K562 (cell line): ENCODE data around the gene CAPZA1. TPM values are rescaled to one million over a fixed set of nuclear protein-coding genes. Genes with fewer than 3 reads are reported as not detected.

Source experiments
- DIDO1 ChIP-seq: fragments of 450-650 bp; IDR thresholded peaks from 2 replicates; pipeline ENCODE4 v1.6.1; 2016; ENCODE audit warnings: low read depth, missing biosample characterization, missing genetic modification characterization
- HMGXB4 ChIP-seq: sonication (generic); formaldehyde crosslinking; IDR thresholded peaks from 2 replicates; pipeline ENCODE4 v1.8.1; 2023; ENCODE audit warnings: mild to moderate bottlenecking, missing genetic modification reagents
- TRIM25 ChIP-seq: fragments of 450-650 bp; IDR thresholded peaks from 2 replicates; pipeline ENCODE4 v1.7.0; 2016; ENCODE audit warnings: borderline replicate concordance
- ZBTB40 ChIP-seq, 2 experiments: fragments of 450-650 bp in 1 of 2; sonication (generic) in 1 of 2; formaldehyde crosslinking in 1 of 2; IDR thresholded peaks; 2 replicates each; pipeline versions ENCODE4 v1.7.1 to v1.9.0; 2016 to 2022; ENCODE audit warnings: inconsistent platforms in 1 of 2, mild to moderate bottlenecking in 1 of 2, missing genetic modification reagents in 1 of 2
- ZMIZ1 ChIP-seq, 2 experiments: fragments of 150-350 bp in 1 of 2; IDR thresholded peaks; 2 replicates each; pipeline ENCODE4 v1.6.1; 2012 to 2016; ENCODE audit warnings: low read depth in 2 of 2, low read length in 2 of 2, mild to moderate bottlenecking in 1 of 2, moderate library complexity in 1 of 2
- polyA plus RNA-seq, 8 experiments: library from polyadenylated mRNA; depleted of rRNA in 4 of 8; stranded (reverse) in 5 of 8; unstranded in 3 of 8; fragments of >200 nt; fragmentation: Nextera tagmentation in 2 of 8; fragmentation: Illumina TruSeq in 1 of 8; extraction: Ambion mirVana in 2 of 8; extraction: Trizol in 1 of 8; gene quantifications; 2 replicates each; pipeline versions ENCODE4 v1.2.1 to v1.2.3, GENCODE V29; 2011 to 2014; ENCODE audit warnings: inconsistent platforms in 1 of 8, missing spikeins in 1 of 8
- total RNA-seq, 7 experiments: library from RNA; depleted of rRNA in 6 of 7; stranded (reverse); fragments of >200 nt in 6 of 7; fragmentation: Illumina TruSeq in 2 of 7; extraction: Trizol in 2 of 7; gene quantifications; 2 replicates each; pipeline versions ENCODE4 v1.2.1 to v1.2.3, GENCODE V29; 2011 to 2021; ENCODE audit warnings: low replicate concordance in 1 of 7

CAPZA1 gene
- total and polyA plus RNA-seq, 9 of the 15 experiments (the other 6 are each of a cell fraction or from before 2014, with no cell fraction given) = 237 to 1,020 (median 306) TPM

GRCh38 chr1:112700290-112701226 is 80.9 kb downstream of the CAPZA1 start (continued):
- TF ChIP-seq ZBTB40 (IDR thresholded peaks at IDR 0.05) = 0 out of 2 replicates have a peak, but pooled peaks have one; percentile 12
- TF ChIP-seq ZBTB40 (CRISPR knock-in tag; IDR thresholded peaks at IDR 0.05) = no peak
- TF ChIP-seq DIDO1 (tag) = no peak
- no peak for TF ChIP-seq TRIM25
- no peak for TF ChIP-seq HMGXB4 (CRISPR knock-in tag)
- peak in 1 of 2 experiments; percentile 75; a peak in 2 of 4 replicates for TF ChIP-seq ZMIZ1 (IDR thresholded peaks at IDR 0.05; ENCODE audit: low read depth in 2 of 2, low read length in 2 of 2)
